Measurements from ENCODE around the gene GRK4. TPM values are rescaled to one million over a fixed set of nuclear protein-coding genes. Genes with fewer than 3 reads are reported as not detected.

GRK4 gene
- polyA plus RNA-seq, 5 donors = 13.8 to 23.1 (median 15.6) TPM

DNA sequence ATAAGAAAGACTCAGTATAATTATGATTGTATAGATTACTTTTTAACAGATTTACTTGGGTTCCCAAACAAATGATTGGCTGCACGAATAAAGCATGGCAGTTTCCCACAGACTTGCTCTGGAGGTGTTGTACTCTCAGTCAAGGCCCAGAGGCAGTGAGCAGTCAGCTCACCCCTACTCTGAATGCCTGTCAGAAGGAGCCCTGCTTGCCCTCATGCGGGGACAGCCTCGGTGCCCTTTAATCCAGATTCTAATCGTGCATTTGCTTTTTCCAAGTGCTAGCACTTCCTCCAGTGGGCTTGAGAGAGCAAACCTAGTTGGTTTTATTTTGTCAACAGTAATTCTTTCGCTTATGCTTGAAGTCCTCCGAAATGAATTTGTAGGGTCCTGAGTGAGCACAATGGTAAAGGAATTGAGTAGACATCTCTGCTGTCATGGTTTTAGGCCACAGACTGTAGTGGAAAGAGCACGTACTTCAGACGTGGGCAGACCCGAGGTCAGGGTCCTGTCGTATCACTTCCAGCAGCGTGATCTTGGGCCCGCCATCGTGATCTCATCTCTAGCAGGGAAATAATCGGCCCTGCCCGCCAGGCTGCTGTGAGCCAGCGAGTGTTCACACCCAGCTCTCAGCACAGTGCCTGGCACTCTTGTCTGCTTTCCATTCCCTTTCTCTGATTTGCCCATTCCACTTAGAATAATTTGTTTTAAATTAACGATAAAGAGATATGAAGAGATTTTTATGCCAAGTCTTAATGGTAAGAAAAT lies 48.3 kb downstream of the GRK4 start:
- no peak for DNase-seq

DNA sequence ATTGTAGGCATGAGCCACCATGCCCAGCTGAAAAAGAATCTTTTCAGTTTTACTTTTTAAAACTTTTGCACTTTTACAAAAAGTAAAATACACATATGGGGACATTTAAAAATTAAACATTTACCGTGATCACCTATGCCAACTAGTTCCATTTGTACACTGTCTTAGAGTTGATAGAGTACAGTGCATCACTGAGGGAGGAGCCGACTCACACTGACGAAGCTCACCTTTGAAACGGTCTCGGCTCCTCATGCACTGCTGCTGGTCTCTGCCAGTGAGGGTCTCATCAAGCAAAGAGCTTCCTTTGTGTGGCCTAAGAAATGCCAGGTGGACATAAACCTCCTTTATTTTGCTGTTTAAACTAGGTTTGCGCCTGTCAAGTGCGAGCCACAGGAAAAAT lies 50.0 kb downstream of the GRK4 start:
- DNase-seq = no peak

DNA sequence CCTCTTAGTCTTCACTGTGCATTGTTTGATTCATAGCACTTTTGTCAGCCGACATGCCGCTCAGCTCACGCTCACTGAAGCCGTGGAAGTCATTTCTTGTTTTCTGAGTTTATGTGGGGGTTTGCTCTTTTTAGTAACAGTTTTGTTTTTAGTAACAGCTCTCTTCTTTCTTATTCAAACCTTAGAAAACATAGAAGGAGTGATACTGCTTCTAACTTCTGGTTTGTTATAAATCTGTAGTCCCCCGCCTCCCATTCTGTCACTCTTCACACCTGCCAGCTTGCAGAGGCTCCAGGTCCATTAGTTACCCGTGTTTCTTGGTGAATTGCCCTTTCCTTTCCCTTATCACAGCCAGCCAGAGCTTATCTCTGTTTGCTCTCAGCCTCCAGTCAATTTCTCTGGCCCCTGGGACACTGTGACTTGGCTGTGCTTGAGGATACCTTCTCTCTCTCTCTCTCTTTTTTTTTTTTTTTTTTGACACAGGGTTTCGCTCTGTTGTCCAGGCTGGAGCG lies 50.5 kb downstream of the GRK4 start:
- no peak for DNase-seq

DNA sequence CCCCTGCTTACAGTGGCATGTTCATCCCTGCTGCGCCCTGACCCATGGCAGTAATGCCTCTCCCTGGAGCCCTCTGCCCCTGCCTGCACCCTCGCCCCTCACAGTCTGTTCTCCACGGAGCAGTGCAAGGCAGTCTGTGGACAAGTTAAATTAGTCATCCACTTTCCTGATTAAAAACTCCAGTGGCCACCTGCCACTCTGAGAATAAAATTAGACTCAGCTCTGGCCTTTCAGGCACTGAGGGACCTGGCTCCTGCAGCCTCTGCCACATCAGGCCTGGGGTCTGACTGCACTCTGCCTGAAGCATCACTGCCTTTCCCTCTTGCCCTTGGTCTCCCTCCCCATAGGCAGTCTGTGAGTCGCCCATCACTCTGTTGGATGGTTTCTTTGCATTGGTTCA lies 53.6 kb downstream of the GRK4 start:
- DNase-seq = no peak

DNA sequence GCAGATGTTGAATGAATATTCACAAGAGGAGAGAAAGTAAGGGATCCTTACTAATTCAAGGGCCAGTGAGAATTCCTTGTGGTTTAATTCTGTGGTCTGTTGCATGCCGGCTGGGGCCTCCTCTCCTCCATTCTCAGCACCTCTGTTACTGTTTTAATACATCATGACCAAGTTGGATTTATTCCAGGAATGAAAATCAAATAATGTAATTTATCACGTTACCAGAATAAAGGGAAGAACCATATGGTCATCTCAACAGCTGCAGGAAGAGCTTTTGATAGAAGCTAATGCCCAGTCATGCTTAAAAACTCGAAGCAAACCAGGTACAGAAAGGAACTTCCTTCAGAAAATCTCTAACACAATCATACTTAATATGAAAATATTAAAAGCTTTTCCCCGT lies 54.1 kb downstream of the GRK4 start:
- no peak for DNase-seq

DNA sequence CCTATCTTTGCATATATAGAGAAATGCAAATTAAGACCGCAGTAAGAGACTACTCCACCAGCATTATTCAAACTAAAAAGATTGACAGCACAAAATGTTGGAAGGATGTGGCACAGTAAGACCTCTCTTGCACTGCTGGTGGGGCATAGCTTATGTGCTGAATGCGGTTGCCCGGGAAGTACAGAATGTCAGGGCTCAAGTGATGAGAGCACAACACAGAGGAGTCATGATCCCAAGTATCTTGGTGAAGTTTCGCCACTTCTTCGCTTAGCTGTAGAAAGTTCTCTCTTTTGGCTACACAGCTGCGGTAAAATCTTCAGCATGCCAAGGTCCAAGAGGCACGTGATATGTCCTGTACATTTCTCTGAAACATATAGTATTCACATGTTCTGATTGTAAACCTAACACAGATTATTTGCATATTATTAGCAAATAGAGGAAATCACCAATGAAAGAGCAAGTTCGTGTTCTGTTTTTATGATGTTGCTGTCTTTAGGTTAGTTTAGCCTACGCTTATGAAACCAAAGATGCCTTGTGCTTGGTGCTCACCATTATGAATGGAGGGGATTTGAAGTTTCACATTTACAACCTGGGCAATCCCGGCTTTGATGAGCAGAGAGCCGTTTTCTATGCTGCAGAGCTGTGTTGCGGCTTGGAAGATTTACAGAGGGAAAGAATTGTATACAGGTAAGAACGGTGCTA lies 55.9 kb downstream of the GRK4 start:
- DNase-seq = no peak

DNA sequence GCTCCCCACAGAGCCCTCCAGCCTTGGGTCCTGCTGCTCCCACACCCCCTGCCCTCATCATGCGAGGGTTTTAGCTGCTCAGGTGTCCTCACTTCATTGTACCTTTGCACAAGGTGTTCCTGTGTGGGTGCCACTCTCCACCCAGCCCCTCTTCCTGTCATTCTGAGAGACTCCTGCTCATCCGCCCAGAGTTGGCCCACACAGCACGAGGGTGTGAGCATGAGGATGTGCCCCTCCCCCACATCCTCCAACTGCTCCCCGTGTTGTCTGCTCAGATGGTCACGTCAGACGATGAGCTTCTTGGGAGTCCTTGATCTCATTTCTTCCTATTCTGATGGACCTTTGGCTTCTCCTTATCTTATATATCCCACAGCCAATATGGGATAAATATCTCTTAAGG lies 57.8 kb downstream of the GRK4 start:
- no peak for DNase-seq

DNA sequence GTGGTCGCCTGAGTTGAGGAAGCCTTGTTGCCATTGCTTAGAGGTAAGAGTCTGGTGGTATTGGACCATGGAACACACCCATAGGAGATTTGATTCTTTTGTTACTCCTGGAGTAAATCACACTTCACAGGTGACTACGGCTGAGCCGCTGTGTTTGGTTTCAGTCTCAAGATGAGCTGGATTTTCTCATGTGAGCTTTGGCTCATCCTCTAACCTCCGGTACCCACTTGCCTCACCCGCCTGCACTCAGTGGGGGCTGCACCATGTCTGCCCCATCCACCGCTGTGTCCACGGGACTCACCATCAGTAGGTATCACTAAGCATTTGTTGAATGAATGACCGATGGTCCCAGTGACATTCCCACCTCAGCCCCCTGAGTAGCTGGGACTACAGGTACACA lies 58.3 kb downstream of the GRK4 start:
- no peak for DNase-seq

DNA sequence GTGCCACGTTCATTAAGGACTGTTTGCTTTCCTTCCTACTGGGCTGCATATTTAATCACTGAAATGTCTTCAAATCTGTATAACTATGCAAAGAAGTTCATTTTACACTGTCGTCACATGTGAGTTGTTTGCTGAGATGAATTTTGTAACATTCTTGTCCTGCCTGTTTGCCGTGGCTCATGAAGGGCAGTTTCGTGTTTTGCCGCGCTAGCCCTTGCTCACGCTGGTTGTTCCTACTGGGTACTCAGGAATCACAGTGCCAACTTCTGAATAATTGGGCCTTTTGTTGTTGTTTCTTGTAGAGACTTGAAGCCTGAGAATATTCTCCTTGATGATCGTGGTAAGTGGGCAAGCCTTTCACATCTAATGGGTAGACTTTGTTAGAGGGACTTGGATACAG lies 58.7 kb downstream of the GRK4 start:
- no peak for DNase-seq

DNA sequence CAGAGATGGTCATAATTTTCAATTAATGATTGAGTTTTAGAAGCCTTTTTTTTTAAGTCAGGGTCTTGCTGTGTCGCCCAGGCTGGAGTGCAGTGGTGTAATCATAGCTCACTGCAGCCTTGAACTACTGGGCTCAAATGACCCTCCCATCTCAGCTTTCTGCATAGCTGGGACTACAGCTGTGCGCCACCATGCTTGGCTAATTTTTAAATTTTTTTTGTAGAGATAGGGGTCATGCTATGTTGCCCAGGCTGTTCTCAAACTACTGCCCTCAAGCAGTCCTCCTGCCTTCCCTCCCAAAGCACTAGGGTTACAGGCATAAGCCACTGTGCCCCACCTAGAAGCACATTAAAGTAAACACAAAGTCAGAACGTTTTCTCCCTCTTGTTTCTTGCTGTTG lies 59.3 kb downstream of the GRK4 start:
- DNase-seq = no peak

DNA sequence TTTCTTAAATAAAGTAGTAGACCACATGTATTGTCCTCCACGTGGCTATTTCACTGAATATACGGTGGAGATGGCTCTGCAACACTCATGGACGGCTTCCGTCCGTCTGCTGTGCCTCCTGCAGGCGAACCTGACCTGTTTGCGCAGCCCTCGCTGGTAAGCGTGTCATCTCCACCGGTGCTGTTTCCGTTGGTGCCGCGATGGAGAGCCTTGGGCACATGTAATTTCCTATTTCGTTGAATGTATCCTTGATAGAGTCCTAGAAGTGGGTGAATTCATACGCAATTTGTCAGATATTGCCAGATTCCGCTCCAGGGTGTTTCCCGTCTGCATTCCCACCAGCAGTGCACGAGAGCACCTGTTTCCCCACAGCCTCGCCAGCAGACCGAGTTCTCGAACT lies 62.5 kb downstream of the GRK4 start:
- no peak for DNase-seq

DNA sequence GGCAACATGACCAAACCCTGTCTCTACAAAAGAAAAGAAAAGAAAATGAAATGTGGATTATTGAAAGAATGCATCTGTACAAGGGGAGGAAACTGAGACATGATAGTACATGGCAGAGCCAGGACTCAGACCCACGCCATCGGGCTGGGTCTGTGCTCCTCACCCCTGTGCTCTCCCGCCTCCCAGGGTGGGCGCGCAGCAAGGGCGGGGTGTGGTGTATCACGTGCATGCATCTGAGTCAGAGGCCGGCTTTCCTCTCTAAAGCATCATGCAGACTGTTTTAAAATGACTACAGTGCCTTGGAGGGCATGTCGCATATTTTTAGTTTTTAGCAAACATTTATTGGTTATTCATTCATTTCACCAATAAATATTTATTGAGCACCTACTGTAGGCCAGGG lies 63.2 kb downstream of the GRK4 start:
- no peak for DNase-seq

DNA sequence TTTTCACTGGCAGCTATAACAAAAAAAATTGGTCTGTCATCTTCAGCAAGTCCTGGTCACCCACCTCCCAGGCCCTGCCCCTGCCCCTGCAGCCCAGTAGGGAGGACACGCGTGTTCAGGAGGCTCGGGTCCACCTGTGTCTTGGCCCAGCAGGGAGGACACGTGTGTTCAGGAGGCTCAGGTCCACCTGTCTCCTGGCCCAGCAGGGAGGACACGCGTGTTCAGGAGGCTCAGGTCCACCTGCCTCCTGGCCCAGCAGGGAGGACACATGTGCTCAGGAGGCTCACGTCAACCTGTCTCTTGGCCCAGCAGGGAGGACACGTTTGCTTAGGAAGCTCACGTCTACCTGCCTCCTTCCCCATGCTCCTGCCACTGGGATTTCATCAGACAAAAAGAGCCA lies 66.1 kb downstream of the GRK4 start:
- DNase-seq = no peak

DNA sequence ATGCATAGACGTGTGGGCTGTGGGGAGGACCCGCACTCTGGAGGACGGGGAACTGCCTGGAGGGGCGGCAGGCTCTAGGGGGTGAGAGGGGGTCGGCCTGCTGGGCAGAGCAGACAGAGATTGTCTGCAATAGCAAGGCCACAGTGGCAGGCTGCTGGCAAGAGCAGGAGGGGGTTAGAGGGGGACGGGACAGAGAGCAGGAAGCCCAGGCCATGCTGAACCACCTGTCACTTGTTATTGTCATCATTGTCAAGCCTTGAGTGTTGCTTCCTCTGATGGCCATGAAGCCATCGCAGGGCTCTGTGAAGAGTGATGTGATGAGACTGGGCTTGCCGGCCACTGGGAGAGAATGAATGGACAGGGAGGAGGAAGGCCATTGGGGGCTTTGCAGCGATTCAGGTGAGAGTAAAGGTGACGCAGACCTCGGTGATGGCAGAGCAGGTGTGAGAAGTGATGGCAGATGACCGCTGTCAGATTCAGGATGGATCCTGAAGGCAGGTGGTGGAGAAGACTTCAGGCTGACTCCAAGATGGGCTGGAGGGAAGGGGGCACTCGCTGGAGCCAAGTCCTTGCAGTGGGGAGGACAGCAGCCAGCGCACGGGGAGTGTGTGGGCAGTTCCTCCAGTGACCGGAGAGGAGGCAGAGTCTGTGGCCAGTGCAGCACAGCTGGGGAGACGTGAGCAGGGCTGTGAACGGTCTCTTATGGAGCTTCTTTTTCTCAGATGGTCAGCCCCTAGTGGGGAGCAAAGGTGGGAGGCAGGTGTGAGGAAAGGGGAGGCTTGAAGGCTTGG lies 67.4 kb downstream of the GRK4 start:
- no peak for DNase-seq

DNA sequence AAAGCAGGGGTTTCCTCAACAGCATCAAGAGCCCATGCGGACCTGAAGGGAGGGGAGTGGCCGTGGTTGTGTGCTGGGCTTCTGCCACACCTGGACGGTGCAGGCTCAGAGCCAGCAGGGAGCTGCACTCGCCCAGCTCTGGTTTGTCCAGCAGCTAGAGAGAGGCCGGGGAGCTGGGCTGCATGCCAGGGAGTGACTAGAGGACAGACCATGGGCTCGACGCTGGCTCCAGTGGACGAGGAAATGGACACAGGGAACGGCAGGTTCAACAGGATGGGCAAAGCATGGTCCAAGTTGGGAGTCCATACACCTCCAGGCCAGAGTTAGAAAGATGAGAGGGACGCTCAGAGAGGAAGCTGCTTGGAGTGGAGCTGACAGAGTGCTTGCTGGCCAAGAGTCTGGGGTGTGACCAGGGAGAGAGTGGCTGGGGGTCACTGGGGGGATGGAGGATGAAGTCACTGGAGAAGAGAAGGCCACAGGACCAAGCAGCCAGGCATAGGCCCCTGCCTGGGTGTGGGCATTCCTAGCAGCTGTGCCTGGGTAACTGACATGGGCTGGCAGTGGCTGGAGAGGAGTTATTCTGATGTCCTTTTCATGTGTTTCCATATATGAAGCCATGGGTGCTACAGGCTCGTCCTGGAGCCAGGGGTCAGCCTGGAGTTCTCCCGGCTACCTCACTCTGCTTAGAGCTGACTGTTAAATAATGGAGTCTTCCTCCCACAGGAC lies 68.1 kb downstream of the GRK4 start:
- no peak for DNase-seq

DNA sequence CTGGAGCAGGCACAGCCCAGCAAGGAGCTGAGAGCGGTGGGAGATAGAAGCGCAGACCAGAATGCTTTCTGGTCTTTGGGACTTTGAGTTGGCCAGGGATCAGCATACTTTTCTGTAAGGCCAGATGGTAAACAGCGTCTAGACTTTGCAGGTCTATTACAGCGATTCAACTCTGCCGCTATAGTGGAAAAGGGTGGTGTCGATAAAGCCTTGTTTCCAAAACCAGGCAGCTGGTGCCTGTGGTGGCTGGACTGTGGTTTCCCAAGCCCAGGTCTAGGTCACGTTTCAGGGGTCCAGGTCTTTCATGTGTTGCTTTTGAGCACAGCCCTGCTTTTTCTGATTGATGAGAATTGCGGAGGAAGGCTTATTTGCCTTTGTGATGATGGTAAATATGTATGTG lies 70.9 kb downstream of the GRK4 start:
- no peak for DNase-seq

DNA sequence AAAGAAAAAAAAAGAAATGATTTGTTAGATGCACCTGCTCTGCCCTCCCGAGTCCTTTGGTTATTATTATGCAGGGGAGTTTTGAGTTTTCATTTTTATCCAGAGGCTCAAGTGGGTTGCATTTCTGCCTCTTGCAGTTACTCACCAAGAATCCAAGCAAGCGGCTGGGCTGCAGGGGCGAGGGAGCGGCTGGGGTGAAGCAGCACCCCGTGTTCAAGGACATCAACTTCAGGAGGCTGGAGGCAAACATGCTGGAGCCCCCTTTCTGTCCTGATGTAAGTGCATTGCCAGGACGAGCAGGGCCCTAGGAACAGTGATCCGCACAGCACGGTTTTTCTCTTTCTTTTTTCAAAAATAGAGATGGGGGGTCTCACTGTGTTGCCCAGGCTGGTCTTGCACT lies 71.9 kb downstream of the GRK4 start:
- no peak for DNase-seq

DNA sequence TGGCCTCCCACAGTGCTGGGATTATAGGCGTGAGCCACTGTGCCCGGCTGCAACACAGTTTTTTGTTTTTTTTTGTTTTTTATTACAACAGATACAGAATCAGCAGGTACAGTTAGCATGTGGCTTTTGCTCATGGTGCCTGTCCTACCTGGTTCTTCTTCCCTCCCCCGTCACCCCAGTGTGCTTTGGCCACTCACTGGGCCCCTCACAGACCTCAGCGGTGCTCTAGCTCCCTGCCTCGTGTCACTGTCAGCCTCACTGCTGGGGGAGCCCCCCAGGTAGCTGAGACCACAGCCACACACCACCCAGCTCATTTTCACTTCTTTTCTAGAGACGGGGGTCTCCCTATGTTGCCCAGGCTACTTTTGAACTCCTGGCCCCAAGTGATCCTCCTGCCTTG lies 72.3 kb downstream of the GRK4 start:
- no peak for DNase-seq

DNA sequence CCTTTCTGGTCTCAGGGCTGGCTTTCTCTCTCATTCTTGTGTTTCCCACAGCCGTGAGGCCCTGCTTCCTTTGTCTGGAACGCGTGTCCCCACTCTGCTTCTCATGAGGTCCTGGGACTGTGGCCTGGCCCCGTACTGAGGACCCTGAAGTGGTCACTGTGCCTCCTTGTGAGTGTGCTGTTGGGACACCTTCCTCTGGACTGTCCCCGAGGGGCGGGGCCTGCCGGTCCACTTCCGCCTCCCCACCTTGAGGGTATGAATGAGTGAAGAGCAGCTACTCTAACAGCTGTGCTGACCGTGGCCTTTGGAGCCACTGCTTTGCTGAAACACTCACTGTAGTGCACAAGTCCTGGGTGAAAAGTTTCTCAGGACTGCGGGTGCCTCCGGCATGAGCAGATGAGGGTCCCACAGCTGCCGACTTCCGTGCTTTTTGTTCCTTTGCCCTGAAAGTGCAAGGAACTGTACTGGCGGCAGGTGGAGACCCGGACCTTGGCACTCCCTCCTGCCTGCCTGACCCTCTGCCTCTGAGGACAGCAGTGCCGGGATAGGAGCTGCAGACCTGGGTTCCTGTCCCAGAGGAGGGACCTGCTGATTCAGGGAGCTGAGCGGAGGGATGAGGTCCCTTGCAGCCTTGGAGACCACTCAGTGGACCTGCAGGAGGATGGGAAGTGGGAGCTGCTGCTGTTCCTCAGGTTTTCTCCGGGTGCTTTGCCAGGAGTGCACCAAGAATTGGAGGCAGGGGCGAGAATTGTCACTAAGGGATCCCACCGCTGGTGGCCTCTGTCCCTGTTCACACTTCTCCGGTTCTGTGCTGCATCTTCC lies 73.0 kb downstream of the GRK4 start:
- no peak for DNase-seq

DNA sequence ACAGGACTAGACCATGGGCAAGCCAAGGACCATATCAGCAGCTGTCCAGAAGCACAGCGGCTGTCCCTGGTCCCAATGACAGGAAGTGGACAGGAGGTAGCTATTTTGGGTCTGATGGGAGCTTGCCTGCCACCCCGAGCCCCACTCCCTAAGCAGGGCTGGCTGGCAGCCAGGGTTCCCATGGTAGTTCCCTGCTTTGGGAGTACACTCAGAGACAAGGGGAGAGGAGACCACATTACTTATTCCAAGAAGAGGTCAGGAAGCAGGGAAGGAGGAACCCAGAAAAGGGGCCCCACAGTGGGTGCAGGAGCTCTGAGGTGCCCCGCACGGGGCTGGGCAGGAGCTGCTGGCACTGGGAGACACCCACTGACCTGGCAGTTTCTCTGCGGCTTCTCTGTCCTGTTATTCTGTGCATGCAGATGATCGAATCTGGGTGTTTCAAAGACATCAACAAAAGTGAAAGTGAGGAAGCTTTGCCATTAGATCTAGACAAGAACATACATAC lies 74.6 kb downstream of the GRK4 start:
- DNase-seq = peak in 1 of 2 donors; percentile 44
